ENCODE results near the gene CACNA1H.
"Not testable (repeated sequence)": the region's sequence is repeated elsewhere in the genome, so short reads cannot be mapped to it uniquely, and the experiment has no call there.

GRCh38 chr16:1226692-1227091 is 73.8 kb downstream of the CACNA1H start:
- TF ChIP-seq CTCF (IDR thresholded peaks at IDR 0.05; ENCODE audit: low read depth, low read length); MAX (IDR thresholded peaks at IDR 0.05; ENCODE audit: low read depth, low read length); POLR2A (IDR thresholded peaks at IDR 0.05; ENCODE audit: extremely low read depth, insufficient read length); MYC (IDR thresholded peaks at IDR 0.05; ENCODE audit: low read depth, low read length): not testable (repeated sequence)
